Measurements from ENCODE around the gene RAE1. TPM values are rescaled to one million over a fixed set of nuclear protein-coding genes. Genes with fewer than 3 reads are reported as not detected.

The RAE1 gene
- total and polyA plus RNA-seq, 2 of the 8 experiments (the other 6 are each of a cell fraction or from before 2014, with no cell fraction given) = 35.9 to 44.9 TPM

- Histone ChIP-seq H3K56ac (replicated peaks; ENCODE audit: insufficient read length, low read depth, low read length) (no peak overlapping the region), H3K14ac (ENCODE audit: insufficient read length) (no peak overlapping the region), H3K79me2 (ENCODE audit: control insufficient read depth in 1 of 2, insufficient read depth in 2 of 2, low read length in 2 of 2) (peaks cover 5 to 81% of the 10 kb centered on the region in 2 experiments; a peak in 3 of 4 replicates), H3K4ac (replicated peaks; ENCODE audit: insufficient read length, low read depth, low read length) (no peak overlapping the region), H2AK5ac (ENCODE audit: low read depth, low read length) (no peak overlapping the region), H3K9me3 (ENCODE audit: insufficient read depth in 2 of 2, low read depth in 1 of 2, low read length in 1 of 2) (no peaks in the 10 kb centered on the region), H3K79me1 (ENCODE audit: low read depth, low read length) (peaks cover 36% of the 10 kb centered on the region), H3K4me2 (ENCODE audit: insufficient read depth in 1 of 2, low read depth in 2 of 2, low read length in 2 of 2) (no peak overlapping the region), H4K8ac (ENCODE audit: extremely low read depth, insufficient read depth, low read length) (no peak overlapping the region), H2BK20ac (ENCODE audit: low read length) (no peak overlapping the region), H4K91ac (replicated peaks; ENCODE audit: insufficient read length, low read length) (no peak overlapping the region), H3K23me2 (ENCODE audit: low read depth, low read length) (no peaks in the 10 kb centered on the region), H2BK15ac (ENCODE audit: low read length) (no peak overlapping the region), H2BK5ac (ENCODE audit: low read depth, low read length) (no peak overlapping the region; the same call in 1 of the 2 replicates), H2BK12ac (ENCODE audit: low read depth, low read length) (no peak overlapping the region), H3K36me3 (ENCODE audit: control insufficient read depth in 2 of 4, insufficient read depth in 4 of 4, low read length in 3 of 4) (peaks cover 14 to 52% (median 30%) of the 10 kb centered on the region in 4 experiments; a peak in 7 of 8 replicates), H2BK120ac (replicated peaks; ENCODE audit: low read depth, low read length) (no peak overlapping the region), H4K20me1 (replicated peaks in 1 of 2; ENCODE audit: control insufficient read depth in 1 of 2, insufficient read depth in 2 of 2, low read length in 2 of 2) (peaks cover 20 to 44% of the 10 kb centered on the region in 2 experiments), H3K23ac (ENCODE audit: insufficient read length) (no peak overlapping the region), H4K5ac (ENCODE audit: insufficient read length, low read depth, low read length) (no peak overlapping the region), H3K18ac (ENCODE audit: extremely low read depth, low read length) (no peak overlapping the region), H3K9ac (replicated peaks in 1 of 4; ENCODE audit: extremely low read depth in 1 of 4, low read depth in 3 of 4, low read length in 3 of 4) (no peak overlapping the region), H3K27me3 (replicated peaks in 1 of 4; ENCODE audit: control insufficient read depth in 3 of 4, extremely low read depth in 1 of 4, insufficient read depth in 3 of 4, low read length in 3 of 4) (no peaks in the 10 kb centered on the region), H3K4me3 (ENCODE audit: extremely low read depth in 1 of 4, insufficient read depth in 2 of 4, low read depth in 3 of 4, low read length in 4 of 4) (no peak overlapping the region), H2AFZ (ENCODE audit: low read length) (no peak overlapping the region), H3K4me1 (replicated peaks in 1 of 4; ENCODE audit: control insufficient read depth in 3 of 4, insufficient read depth in 4 of 4, low read length in 3 of 4) (peaks cover 0 to 12% (median 6%) of the 10 kb centered on the region in 4 experiments; a peak in 6 of 7 replicates), H3K27ac (ENCODE audit: low read depth, low read length) (no peak overlapping the region)
- POLR2A ChIA-PET (ENCODE audit: partially characterized antibody) = interaction anchor here (1.0 to 1.8 kb wide), 3 partner anchors 11 to 20 kb away, joined by 3 to 11 read pairs (median 8); no protein-coding TSS in a partner anchor
- WGBS, 2 experiments (ENCODE audit: extremely low coverage in 1 of 2, insufficient coverage in 1 of 2, insufficient read length in 1 of 2, insufficient replicate concordance in 2 of 2, low coverage in 1 of 2, low lambda C conversion rate in 2 of 2, missing lambda C conversion rate in 1 of 2) = 96% methylated on average over 14 of the region's 27 CpGs; no CpG with 5 or more reads in 1 of the 2 experiments
- DNase-seq (ENCODE audit: low read depth in 1 of 2, low spot score in 2 of 2) (no peak), FAIRE-seq (no peak)
- CTCF ChIA-PET (ENCODE audit: partially characterized antibody) = interaction anchor here (0.7 to 1.8 kb wide), 11 partner anchors 11 to 303 kb away, joined by 3 to 5 read pairs (median 4); no protein-coding TSS in a partner anchor
- TF ChIP-seq SAP30 (IDR thresholded peaks at IDR 0.05; ENCODE audit: insufficient read depth, insufficient replicate concordance, low read length) (no peak), TAF1 (IDR thresholded peaks at IDR 0.05; ENCODE audit: low read depth, low read length) (no peak), CHD2 (IDR thresholded peaks at IDR 0.05; ENCODE audit: low read length) (no peak), EP300 (IDR thresholded peaks at IDR 0.05; ENCODE audit: borderline replicate concordance in 1 of 2, low read depth in 2 of 2, low read length in 2 of 2) (no peak), SIX5 (IDR thresholded peaks at IDR 0.05; ENCODE audit: low read depth, low read length) (no peak), BRCA1 (IDR thresholded peaks at IDR 0.05; ENCODE audit: low read depth, low read length) (no peak), E2F6 (IDR thresholded peaks at IDR 0.05) (no peak), SIRT6 (IDR thresholded peaks at IDR 0.05; ENCODE audit: low read length) (no peak), CBX5 (IDR thresholded peaks at IDR 0.05; ENCODE audit: low read depth, low read length) (no peak)
- TF ChIP-seq, protein P1, sequence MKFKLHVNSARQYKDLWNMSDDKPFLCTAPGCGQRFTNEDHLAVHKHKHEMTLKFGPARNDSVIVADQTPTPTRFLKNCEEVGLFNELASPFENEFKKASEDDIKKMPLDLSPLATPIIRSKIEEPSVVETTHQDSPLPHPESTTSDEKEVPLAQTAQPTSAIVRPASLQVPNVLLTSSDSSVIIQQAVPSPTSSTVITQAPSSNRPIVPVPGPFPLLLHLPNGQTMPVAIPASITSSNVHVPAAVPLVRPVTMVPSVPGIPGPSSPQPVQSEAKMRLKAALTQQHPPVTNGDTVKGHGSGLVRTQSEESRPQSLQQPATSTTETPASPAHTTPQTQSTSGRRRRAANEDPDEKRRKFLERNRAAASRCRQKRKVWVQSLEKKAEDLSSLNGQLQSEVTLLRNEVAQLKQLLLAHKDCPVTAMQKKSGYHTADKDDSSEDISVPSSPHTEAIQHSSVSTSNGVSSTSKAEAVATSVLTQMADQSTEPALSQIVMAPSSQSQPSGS (IDR thresholded peaks at IDR 0.05; ENCODE audit: low read length) = no peak
Measured at GRCh38 chr20:57398231-57398821, 47.3 kb downstream of the RAE1 start.

Measured in H1 (cell line).